Superior temporal gyrus (tissue), 1 donor: ENCODE measurements around the gene NOTCH2.

Experiments used
- DNase-seq: peaks from one replicate; pipeline ENCODE4 v3.0.0-alpha.2; 2016; ENCODE audit errors: extremely low spot score

The NOTCH2 gene

GRCh38 chr1:119943216-119943615 is 126.2 kb downstream of the NOTCH2 start:
- no peak for DNase-seq

DNA sequence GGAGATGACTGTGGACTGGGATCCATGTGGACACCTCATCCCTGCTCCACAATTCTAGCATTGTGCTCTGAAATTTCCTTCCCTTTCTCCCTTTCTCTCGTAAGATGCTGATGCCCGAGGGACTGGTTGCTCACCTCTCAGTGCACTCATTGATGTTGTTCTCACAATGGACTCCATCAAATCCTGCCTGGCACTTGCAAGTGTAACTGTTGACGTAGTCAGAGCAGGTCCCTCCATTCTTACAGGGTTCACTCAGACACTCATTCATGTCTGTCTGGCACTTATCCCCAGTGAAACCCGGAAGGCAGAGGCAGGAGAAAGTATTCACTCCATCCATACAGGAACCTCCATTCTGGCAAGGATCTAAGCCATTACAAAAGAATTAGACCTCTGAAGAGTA is 128.1 kb downstream of the NOTCH2 start:
- no peak for DNase-seq

DNA sequence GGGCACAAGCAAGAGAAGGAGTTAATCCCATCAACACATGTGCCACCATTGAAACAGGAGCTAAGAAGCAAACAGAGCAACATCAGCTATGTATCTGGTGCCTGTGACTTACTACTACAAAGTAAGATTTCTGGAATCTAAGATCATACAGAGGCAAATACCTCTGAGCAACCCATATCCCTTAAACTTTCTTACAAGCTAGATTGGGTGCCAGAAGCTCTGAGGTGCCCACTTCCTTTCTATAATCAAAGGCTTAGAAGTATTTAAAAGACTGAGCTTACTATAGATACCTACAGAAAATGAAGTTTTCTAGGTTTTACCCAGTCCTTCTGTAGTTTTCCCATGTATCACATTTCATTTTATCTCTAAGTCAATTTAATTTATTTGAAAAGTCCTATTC is 128.8 kb downstream of the NOTCH2 start:
- DNase-seq: no peak

DNA sequence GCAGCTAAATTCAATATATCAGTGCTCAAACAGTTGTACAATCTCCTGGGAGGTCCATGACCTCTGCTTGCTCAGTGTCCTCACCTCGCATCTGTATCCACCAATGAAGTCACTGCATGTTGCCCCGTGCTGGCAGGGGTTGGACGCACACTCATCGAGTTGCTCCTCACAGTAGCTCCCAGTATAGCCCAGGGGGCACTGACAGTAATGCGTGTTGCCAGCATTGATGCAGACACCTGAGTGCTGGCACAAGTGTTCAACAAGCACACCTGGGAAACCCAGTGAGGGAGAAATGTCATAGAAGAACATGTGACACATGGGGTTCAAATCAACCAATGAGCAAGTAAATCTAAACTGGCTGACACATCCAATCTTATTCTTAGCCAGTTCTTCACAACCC is 132.3 kb downstream of the NOTCH2 start:
- no peak for DNase-seq

GRCh38 chr1:119935915-119936314 is 133.5 kb downstream of the NOTCH2 start:
- DNase-seq: no peak

GRCh38 chr1:119935373-119935772 is 134.1 kb downstream of the NOTCH2 start:
- DNase-seq: no peak

GRCh38 chr1:119933397-119933796 is 136.1 kb downstream of the NOTCH2 start:
- no peak for DNase-seq

DNA sequence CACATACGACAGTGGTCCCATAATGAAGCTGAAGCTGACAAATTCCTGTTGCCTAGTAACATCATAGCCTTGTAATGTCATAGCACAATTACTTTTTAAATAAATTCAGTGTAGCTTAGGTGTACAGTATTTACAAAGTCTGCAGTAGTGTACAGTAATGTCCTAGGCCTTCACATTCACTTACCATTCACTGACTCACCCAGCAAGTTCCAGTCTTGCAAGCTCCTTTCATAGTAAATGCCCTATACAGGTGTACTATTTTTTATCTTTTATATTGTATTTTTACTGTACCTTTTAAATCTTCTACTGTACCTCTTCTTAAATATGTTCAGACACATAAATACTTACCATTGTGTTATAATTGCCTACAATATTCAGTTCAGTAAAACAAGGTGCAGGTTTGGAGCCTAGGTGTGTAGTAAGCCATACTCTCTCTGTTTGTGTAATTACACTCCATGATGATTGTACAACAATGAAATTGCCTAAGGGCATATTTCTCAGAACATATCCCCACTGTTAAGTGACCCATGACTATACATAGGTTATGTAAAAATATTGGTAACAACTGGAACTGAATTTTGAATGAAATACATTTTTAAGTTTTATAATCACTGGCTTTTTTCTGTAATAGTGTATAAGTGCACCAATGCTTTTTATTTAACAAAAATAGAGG is 139.7 kb downstream of the NOTCH2 start:
- no peak for DNase-seq

GRCh38 chr1:119926553-119926952 is 142.9 kb downstream of the NOTCH2 start:
- DNase-seq: no peak

DNA sequence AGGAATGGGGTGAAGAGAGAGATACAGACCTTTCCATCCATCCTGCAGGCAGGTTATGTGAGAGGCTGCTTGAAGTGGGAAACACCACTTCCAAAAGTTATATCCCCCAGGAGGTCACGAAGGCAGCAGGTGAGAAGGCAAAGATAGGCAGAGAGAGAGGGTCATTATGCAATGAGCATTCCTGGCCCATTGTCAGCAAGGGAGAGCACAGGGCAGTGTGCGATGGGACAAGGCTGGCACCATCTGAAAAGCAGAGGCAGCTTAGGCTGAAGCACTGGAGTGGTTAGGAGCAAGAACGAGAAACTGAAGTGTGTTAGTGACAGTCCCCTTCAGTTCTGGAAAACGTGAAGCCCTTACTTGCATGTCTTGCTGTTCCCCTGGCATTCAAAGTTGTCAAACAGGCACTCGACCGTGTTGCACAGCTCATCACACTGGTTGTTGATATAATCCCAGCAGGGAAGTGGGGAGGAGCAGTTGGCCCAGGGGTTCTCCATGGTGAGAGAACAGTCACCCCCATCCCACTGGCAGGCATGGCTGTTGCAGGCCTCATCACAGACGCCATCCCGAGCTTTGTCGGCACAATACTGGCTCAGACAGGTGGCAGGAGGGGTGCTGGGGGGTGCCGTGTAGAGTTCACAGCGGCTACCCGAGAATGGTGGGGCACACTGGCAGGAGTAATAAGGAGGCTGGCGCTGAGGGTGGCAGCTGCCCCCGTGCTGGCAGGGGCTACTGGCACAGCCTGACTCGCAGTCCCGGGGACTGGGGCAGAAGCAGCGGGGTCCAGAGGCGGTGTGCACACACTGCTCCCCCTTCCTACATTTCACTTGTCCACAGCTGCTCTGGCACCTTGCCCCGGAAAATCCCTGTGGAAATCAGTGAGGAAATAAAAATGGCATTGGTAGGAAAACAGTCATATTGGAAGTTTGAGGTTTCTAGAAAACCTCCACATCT is 144.2 kb downstream of the NOTCH2 start:
- no peak for DNase-seq

DNA sequence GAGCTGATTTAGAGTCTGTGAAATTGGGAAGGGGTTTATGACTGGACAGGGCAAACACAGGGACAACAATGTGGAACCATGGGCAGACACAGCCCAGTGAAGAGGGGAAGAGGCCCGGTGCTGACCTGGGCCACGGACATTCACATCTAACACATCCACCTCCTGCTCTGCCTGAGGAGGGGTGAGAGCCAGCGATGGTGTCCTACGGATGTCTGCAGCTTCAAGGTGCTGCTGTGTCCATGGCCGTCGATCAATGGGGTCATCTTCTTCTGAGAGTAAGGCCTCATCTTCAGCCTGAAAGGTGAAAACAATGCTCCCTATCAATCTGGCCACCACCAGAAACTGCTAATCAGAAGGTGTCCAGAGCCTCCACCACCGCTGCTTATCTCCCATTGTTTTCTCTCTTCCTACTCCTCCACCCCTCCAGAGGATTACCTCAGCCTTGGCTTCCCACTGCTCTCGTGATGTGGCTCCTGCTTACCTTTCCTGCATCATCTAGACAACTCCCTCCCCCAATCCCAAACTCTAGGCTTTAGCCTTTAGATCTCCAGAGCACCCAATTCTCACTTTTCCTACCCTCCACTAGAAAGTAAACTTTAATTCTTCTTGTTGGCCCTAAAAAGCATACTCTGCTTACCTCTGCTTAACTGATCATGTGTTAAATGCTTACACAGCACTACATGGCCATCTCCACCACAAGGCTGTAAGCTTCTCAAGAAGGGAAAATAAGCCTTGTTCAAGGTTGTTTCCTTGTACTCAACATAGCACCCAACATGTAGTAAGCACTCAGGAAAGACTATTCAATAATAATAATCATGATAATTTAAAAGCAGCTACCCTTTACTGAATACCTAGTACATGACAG is 149.1 kb downstream of the NOTCH2 start:
- no peak for DNase-seq

- no peak for DNase-seq
Observed at GRCh38 chr1:119919241-119919640, 150.2 kb downstream of the NOTCH2 start.

DNA sequence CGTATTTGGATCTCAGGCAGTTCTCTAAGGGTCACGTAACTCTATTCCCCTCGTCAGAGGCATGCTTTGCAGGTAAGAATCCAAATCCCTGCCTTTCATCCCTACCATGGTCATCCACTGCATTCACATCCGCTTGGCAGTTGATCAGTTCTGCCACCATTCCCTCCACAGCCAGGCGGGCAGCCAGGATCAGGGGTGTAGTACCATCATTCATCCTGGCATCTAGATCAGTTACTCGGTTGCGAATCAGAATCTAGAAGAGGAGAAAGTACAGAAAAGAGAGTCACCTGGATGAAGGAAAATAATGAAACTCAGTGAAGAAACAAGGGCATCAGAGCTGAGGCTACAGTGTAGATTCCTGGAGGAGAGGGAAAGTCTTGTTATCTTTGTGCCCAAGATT is 151.2 kb downstream of the NOTCH2 start:
- DNase-seq: no peak

- no peak for DNase-seq
Observed at GRCh38 chr1:119917304-119918055, 152.0 kb downstream of the NOTCH2 start.

GRCh38 chr1:119915517-119915916 is 153.9 kb downstream of the NOTCH2 start:
- no peak for DNase-seq

GRCh38 chr1:119914071-119914470 is 155.4 kb downstream of the NOTCH2 start:
- DNase-seq: no peak

- no peak for DNase-seq
Observed at GRCh38 chr1:119912963-119913362, 156.5 kb downstream of the NOTCH2 start.

GRCh38 chr1:119911775-119912174 is 157.7 kb downstream of the NOTCH2 start:
- no peak for DNase-seq

DNA sequence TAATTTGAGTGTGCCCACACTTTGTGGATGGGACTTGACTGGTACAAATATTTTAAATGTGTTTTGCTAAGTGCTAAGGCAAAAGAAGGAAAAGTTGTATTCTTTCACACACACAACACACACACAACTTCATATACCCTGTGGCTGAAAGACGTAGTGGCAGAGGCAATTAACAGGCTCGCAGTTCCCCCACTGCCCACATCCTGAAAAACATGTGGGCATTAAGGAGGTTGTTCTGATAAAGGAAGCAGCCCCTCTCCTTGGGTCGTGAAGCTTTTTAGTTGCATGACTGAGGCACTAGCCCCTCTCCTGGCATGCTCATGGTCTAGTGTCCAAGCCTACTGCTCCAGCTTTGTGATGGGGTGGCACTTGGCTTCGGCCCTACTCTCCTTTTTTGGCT is 158.8 kb downstream of the NOTCH2 start:
- no peak for DNase-seq

DNA sequence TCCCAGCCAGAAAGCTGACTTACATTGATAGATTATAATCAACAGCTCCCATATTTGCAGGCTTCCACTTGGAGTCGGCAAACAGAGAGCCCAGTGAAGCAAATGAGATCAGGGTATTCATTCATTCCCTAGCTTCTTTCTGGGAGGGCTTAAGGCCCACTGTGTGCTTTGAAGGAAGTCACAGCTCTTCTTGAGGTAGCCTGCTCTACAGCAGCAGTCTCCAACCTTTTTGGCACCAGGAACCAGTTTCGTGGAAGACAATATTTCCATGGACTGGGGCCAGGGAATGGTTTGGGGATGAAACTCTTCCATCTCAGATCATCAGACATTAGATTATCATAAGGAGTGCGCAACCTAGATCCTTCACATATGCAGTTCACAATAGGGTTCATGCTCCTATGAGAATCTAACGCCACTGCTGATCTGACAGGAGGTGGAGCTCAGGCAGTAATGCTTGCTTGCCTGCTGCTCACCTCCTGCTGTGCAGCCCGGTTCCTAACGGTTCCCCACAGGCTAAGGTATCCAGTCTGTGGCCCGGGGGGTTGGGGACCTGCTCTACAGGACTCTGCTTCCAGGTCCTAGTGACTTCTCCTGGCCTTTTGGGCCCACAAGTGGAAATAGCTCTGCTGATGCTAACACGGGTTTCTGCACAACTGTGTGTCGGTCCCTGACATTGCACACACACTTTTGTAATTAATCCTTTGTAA is 159.4 kb downstream of the NOTCH2 start:
- DNase-seq: no peak

DNA sequence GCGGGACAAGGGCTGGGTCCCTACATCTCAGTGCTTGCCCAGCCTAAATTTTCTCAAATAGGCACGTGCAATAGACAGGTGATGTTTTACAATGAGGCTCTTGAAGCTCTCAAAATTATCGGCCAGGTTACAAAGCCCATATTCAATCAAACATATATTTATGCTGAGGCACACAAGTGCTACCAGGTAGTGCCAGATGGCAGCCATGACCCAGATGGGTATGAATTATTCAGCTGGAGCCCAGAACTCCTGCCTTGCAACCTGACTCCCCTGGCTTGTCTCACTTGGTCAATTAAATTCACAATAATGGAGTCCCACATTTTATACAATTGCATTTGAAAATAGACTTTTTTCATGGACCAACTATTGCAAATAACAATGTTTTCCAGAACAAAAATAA is 160.8 kb downstream of the NOTCH2 start:
- DNase-seq: no peak
